Heart left ventricle (tissue), 16 donors: Measurements from ENCODE around the gene CHD2. TPM values are rescaled to one million over a fixed set of nuclear protein-coding genes. Genes with fewer than 3 reads are reported as not detected.
A peak's percentile ranks its signal among the peaks of the same experiment; 100 is the strongest.

Experiments
- ATAC-seq, 4 donors: fragments of 200-7000 bp; cut with Tn5 transposase; one replicate each; pipeline ENCODE4 v1.9.1; 2020 to 2022; ENCODE audit warnings: moderate library complexity in 4 of 4, mild to moderate bottlenecking in 3 of 4, moderate number of reproducible peaks in 1 of 4
- DNase-seq, 5 donors: peaks; one replicate each; pipeline ENCODE4 v3.0.0-alpha.2; 2020
- H3K27ac ChIP-seq, 12 donors: fragments of 200-600 bp; sonication (generic) in 4 of 12; one replicate each; pipeline versions ENCODE4 v1.5.0 to v1.8.0; 2016 to 2022; ENCODE audit warnings: mild to moderate bottlenecking in 2 of 12
- H3K27me3 ChIP-seq, 9 donors: fragments of 200-600 bp; sonication (generic) in 2 of 9; one replicate each; pipeline versions ENCODE4 v1.5.1 to v1.8.0; 2016 to 2022; ENCODE audit warnings: mild to moderate bottlenecking in 3 of 9
- H3K36me3 ChIP-seq, 9 donors: fragments of 200-600 bp; sonication (generic) in 2 of 9; one replicate each; pipeline versions ENCODE4 v1.5.0 to v1.8.0; 2018 to 2022; ENCODE audit warnings: mild to moderate bottlenecking in 2 of 9
- H3K4me1 ChIP-seq, 12 donors: fragments of 200-600 bp; sonication (generic) in 4 of 12; one replicate each; pipeline versions ENCODE4 v1.5.0 to v1.8.0; 2016 to 2022; ENCODE audit warnings: mild to moderate bottlenecking in 3 of 12
- H3K4me3 ChIP-seq, 12 donors: fragments of 200-600 bp; sonication (generic) in 4 of 12; one replicate each; pipeline versions ENCODE4 v1.5.0 to v1.8.0; 2017 to 2022; ENCODE audit warnings: mild to moderate bottlenecking in 9 of 12, moderate library complexity in 4 of 12
- H3K9me3 ChIP-seq, 12 donors: fragments of 200-600 bp; sonication (generic) in 4 of 12; one replicate each; pipeline versions ENCODE4 v1.5.0 to v1.8.0; 2016 to 2022; ENCODE audit warnings: mild to moderate bottlenecking in 1 of 12
- CTCF ChIP-seq, 12 donors: fragments of 200-600 bp; sonication (generic) in 4 of 12; IDR thresholded peaks; one replicate each; pipeline versions ENCODE4 v1.5.0 to v1.8.0; 2018 to 2022; ENCODE audit warnings: antibody characterized with exemption in 12 of 12, mild to moderate bottlenecking in 5 of 12
- POLR2A ChIP-seq, 2 donors: fragments of 450-650 bp; IDR thresholded peaks; one replicate each; pipeline ENCODE4 v1.6.1; 2017; ENCODE audit warnings: antibody characterized with exemption in 2 of 2, mild to moderate bottlenecking in 2 of 2, moderate library complexity in 2 of 2
- WGBS, 4 donors: extraction: QIAGEN DNeasy Blood & Tissue Kit in 2 of 4; methylation state at CpG; one replicate each; pipeline versions ENCODE4 v1.1.5 to v1.1.7; 2013 to 2018; 5-methylcytosine and 5-hydroxymethylcytosine counted together
- intact Hi-C, 10 donors: fragments of 100-400 bp; cut with DNase I; formaldehyde crosslinking; loops; one replicate each; pipeline versions ENCODE4 v1.11.1 to v1.14.2; 2022
- polyA plus RNA-seq, 2 donors: library from polyadenylated mRNA; stranded (reverse); fragments of 200-250 nt; gene quantifications; one replicate each; pipeline ENCODE4 v1.2.3, GENCODE V29; 2013
- total RNA-seq, 9 donors: library from RNA; depleted of rRNA in 2 of 9; stranded (reverse); fragments of >200 nt in 2 of 9; fragmentation: NEBNext Ultra II Directional in 3 of 9; extraction: Animal tissue kit (Norgen Biotek cat#: 25700) in 3 of 9; gene quantifications; one replicate each; pipeline versions ENCODE4 v1.1.0 to v1.2.4, GENCODE V29; 2016 to 2023
- donor health status: ischemic (EF 13 %, LVEDD 7.1; RV severe dilation, severe dysfunction).
- donor health status: healthy with polysubstance abuse.
- donor health status: DM: no; HTN: yes; CAD: no.
- donor health status: DM: no; HTN: no; CAD: no.
- donor health status: ischemic (EF 25% LVEDD 6.9; RV normal size, moderate dysfunction).
- donor health status: ischemic (EF 25% LVEDD 5.7; RV mildly dilated, moderate dysfunction).
- donor health status: healthy.
- donor health status: DM: yes; HTN: yes; CAD: no.
- donor health status: ischemic (EF 35%, LVEDD 5.7; RV mildly dilated, moderate dysfunction).
- donor health status: nonischemic (EF 11% LVEDD 7.7; RV severe dilation, severe dysfunction).
- donor health status: DM: yes; HTN: yes; CAD: no.
- donor health status: PGD.
- donor health status: ischemic (EF 29% LVEDD 5.4; RV normal size, mild dysfunction).
- donor health status: nonischemic (EF 23%, LVEDD 6.1; RV moderate dilation, normal function).

Gene CHD2
- total and polyA plus RNA-seq, 11 donors, result 23.1 to 76.8 (median 41.6) TPM

- ATAC-seq (no peak), DNase-seq (no peak)
- intact Hi-C loops, result loop anchor here in 1 of 10 donors (10.0 kb wide), 1 partner anchor 223 kb away; no protein-coding TSS in a partner anchor
- H3K9me3 ChIP-seq, result no peaks in the 10 kb centered on the region
- peaks cover 0 to 100% (median 98%) of the 10 kb centered on the region in 9 donors for H3K36me3 ChIP-seq
- no peak for TF ChIP-seq POLR2A (IDR thresholded peaks at IDR 0.05)
- TF ChIP-seq CTCF (IDR thresholded peaks at IDR 0.05), result no peak
- WGBS, 4 donors, result 89 to 95% (median 90%) methylated on average over 6 of the region's 6 CpGs
- no peak overlapping the region for H3K4me3 ChIP-seq
- peaks cover 0 to 29% (median 0%) of the 10 kb centered on the region in 12 donors for H3K4me1 ChIP-seq
- H3K27me3 ChIP-seq, result no peaks in the 10 kb centered on the region
- H3K27ac ChIP-seq, result no peak overlapping the region
Measured at GRCh38 chr15:93017526-93017925, 117.4 kb downstream of the CHD2 start.

GRCh38 chr15:93018574-93018973 is 118.5 kb downstream of the CHD2 start:
- Histone ChIP-seq H3K4me3 (no peak overlapping the region), H3K4me1 (peaks cover 0 to 29% (median 0%) of the 10 kb centered on the region in 12 donors), H3K36me3 (peaks cover 0 to 100% (median 98%) of the 10 kb centered on the region in 9 donors), H3K9me3 (no peaks in the 10 kb centered on the region), H3K27me3 (no peaks in the 10 kb centered on the region), H3K27ac (peak overlapping the region in 2 of 12 donors; percentile 13 to 51)
- TF ChIP-seq CTCF (IDR thresholded peaks at IDR 0.05), result peak in 2 of 12 donors; percentile 19 to 23
- no peak for TF ChIP-seq POLR2A (IDR thresholded peaks at IDR 0.05)
- intact Hi-C loops, result loop anchor here in 1 of 10 donors (10.0 kb wide), 1 partner anchor 224 kb away; no protein-coding TSS in a partner anchor
- ATAC-seq (peak in 1 of 4 donors; percentile 7), DNase-seq (no peak)
- WGBS, 4 donors, result 73 to 79% (median 77%) methylated on average over 4 of the region's 4 CpGs

GRCh38 chr15:93019090-93019489 is 119.0 kb downstream of the CHD2 start:
- no peak for DNase-seq
- Histone ChIP-seq H3K36me3 (peaks cover 0 to 100% (median 98%) of the 10 kb centered on the region in 9 donors), H3K4me1 (peaks cover 0 to 29% (median 0%) of the 10 kb centered on the region in 12 donors), H3K27me3 (no peaks in the 10 kb centered on the region), H3K9me3 (no peaks in the 10 kb centered on the region), H3K4me3 (no peak overlapping the region), H3K27ac (peak overlapping the region in 1 of 12 donors; percentile 13)
- no peak for ATAC-seq
- 95% methylated on average over 7 of the region's 7 CpGs for WGBS, 4 donors
- TF ChIP-seq POLR2A (IDR thresholded peaks at IDR 0.05), result no peak
- TF ChIP-seq CTCF (IDR thresholded peaks at IDR 0.05), result no peak
- intact Hi-C loops, result loop anchor here in 1 of 10 donors (10.0 kb wide), 1 partner anchor 224 kb away; no protein-coding TSS in a partner anchor

- no peak for TF ChIP-seq CTCF (IDR thresholded peaks at IDR 0.05)
- no peak for TF ChIP-seq POLR2A (IDR thresholded peaks at IDR 0.05)
- intact Hi-C loops, result loop anchor here in 3 of 10 donors (10.0 kb wide), 2 partner anchors 225 to 1305 kb away; no protein-coding TSS in a partner anchor
- ATAC-seq (no peak), DNase-seq (no peak)
- 96 to 98% (median 97%) methylated on average over 10 of the region's 10 CpGs for WGBS, 4 donors
- H3K36me3 ChIP-seq, result peaks cover 0 to 100% (median 98%) of the 10 kb centered on the region in 9 donors
- peaks cover 0 to 35% (median under 1%) of the 10 kb centered on the region in 12 donors for H3K4me1 ChIP-seq
- H3K27ac ChIP-seq, result no peak overlapping the region
- H3K4me3 ChIP-seq, result no peak overlapping the region
- H3K27me3 ChIP-seq, result no peaks in the 10 kb centered on the region
- H3K9me3 ChIP-seq, result no peaks in the 10 kb centered on the region
Measured at GRCh38 chr15:93019971-93020370, 119.8 kb downstream of the CHD2 start.
